DOHH2 (cell line): ENCODE results near the gene SULT2B1.

ENCODE experiments used
- H3F3A ChIP-seq: fragments of 200-600 bp; sonication (generic), shearing (Covaris generic); 2 replicates; pipeline ENCODE4 v1.6.0; 2016; ENCODE audit warnings: antibody characterized with exemption, mild to moderate bottlenecking; ENCODE audit not compliant: control insufficient read depth, insufficient read depth
- H3K27ac ChIP-seq: fragments of 200-600 bp; sonication (generic); 2 replicates; pipeline ENCODE4 v1.5.1; 2014; ENCODE audit warnings: low read depth, mild to moderate bottlenecking, low read length, moderate library complexity
- H3K27me3 ChIP-seq: fragments of 200-600 bp; sonication (generic); 2 replicates; pipeline ENCODE4 v1.6.1; 2014; ENCODE audit warnings: mild to moderate bottlenecking, low read length, mixed read lengths; ENCODE audit not compliant: control insufficient read depth
- H3K36me3 ChIP-seq: fragments of 200-600 bp; sonication (generic); 2 replicates; pipeline ENCODE4 v1.6.1; 2014; ENCODE audit warnings: mild to moderate bottlenecking, low read length, moderate library complexity, mixed read lengths; ENCODE audit not compliant: control insufficient read depth
- H3K4me1 ChIP-seq: fragments of 200-600 bp; sonication (generic); 2 replicates; pipeline ENCODE4 v1.6.1; 2014; ENCODE audit warnings: mild to moderate bottlenecking, low read length, mixed read lengths; ENCODE audit not compliant: control insufficient read depth
- H3K4me2 ChIP-seq: fragments of 200-600 bp; sonication (generic); 2 replicates; pipeline ENCODE4 v1.6.0; 2014; ENCODE audit warnings: mild to moderate bottlenecking, low read length, moderate library complexity
- H3K4me3 ChIP-seq: fragments of 200-600 bp; sonication (generic); 2 replicates; pipeline ENCODE4 v1.5.1; 2014; ENCODE audit warnings: mild to moderate bottlenecking, low read length, mixed read lengths
- H3K79me2 ChIP-seq: fragments of 200-600 bp; sonication (generic); 2 replicates; pipeline ENCODE4 v1.6.1; 2014; ENCODE audit warnings: mild to moderate bottlenecking, low read length, mixed read lengths; ENCODE audit not compliant: control insufficient read depth
- H3K9me2 ChIP-seq: fragments of 200-600 bp; sonication (generic); replicated peaks from 2 replicates; pipeline ENCODE4 v1.6.1; 2014; ENCODE audit warnings: mild to moderate bottlenecking, low read length, mixed read lengths; ENCODE audit not compliant: control insufficient read depth
- H3K9me3 ChIP-seq: fragments of 200-600 bp; sonication (generic); 2 replicates; pipeline ENCODE4 v1.6.1; 2014; ENCODE audit warnings: antibody characterized with exemption, low read length, mixed read lengths; ENCODE audit not compliant: control insufficient read depth, insufficient read depth
- H4K20me1 ChIP-seq: fragments of 200-600 bp; sonication (generic); 2 replicates; pipeline ENCODE4 v1.6.0; 2014; ENCODE audit warnings: low read depth, mild to moderate bottlenecking, antibody characterized with exemption, low read length, moderate library complexity; ENCODE audit not compliant: control insufficient read depth, insufficient read depth
- EZH2phosphoT487 ChIP-seq: fragments of 200-600 bp; sonication (generic); IDR thresholded peaks from 2 replicates; pipeline ENCODE4 v1.6.1; 2017; ENCODE audit warnings: borderline replicate concordance, mild to moderate bottlenecking, antibody characterized with exemption, low read length, moderate library complexity, mixed read lengths
- TF ChIP-seq, protein P1 (sequence below): fragments of 200-600 bp; sonication (generic); IDR thresholded peaks from one replicate; pipeline ENCODE4 v1.5.1; 2014; ENCODE audit warnings: antibody characterized with exemption, mild to moderate bottlenecking, low read depth, low read length; ENCODE audit not compliant: poor library complexity, severe bottlenecking

The SULT2B1 gene

DNA sequence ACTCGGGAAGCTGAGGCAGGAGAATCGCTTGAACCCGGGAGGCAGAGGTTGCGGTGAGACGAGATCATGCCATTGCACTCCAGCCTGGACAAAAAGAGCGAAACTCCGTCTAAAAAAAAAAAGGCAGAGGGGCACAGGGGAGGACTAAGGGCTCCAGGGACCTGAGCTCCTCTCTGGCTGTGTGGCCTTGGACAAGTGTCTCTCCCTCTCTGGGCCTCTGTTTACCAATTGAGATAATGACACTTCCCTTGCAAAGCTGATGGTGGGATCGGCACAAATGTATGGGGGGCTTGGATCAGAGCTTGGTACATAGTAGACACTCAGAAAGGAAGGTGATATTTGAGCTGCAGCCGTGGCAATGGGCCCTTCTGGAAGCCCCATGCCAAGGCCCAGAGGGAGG, 43.2 kb downstream of the SULT2B1 start:
- no peak overlapping the region for H3K4me2 ChIP-seq
- no peaks in the 10 kb centered on the region for H3K36me3 ChIP-seq
- H4K20me1 ChIP-seq, result no peaks in the 10 kb centered on the region
- no peaks in the 10 kb centered on the region for H3K9me3 ChIP-seq
- H3K9me2 ChIP-seq, result no peaks in the 10 kb centered on the region
- no peaks in the 10 kb centered on the region for H3K79me2 ChIP-seq
- H3K27ac ChIP-seq, result no peak overlapping the region
- no peaks in the 10 kb centered on the region for H3K27me3 ChIP-seq
- peaks cover 16% of the 10 kb centered on the region for H3K4me1 ChIP-seq
- TF ChIP-seq, protein P1, sequence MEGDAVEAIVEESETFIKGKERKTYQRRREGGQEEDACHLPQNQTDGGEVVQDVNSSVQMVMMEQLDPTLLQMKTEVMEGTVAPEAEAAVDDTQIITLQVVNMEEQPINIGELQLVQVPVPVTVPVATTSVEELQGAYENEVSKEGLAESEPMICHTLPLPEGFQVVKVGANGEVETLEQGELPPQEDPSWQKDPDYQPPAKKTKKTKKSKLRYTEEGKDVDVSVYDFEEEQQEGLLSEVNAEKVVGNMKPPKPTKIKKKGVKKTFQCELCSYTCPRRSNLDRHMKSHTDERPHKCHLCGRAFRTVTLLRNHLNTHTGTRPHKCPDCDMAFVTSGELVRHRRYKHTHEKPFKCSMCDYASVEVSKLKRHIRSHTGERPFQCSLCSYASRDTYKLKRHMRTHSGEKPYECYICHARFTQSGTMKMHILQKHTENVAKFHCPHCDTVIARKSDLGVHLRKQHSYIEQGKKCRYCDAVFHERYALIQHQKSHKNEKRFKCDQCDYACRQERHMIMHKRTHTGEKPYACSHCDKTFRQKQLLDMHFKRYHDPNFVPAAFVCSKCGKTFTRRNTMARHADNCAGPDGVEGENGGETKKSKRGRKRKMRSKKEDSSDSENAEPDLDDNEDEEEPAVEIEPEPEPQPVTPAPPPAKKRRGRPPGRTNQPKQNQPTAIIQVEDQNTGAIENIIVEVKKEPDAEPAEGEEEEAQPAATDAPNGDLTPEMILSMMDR, result no peak
- TF ChIP-seq EZH2phosphoT487, result no peak
- H3F3A ChIP-seq, result no peaks in the 10 kb centered on the region
- no peak overlapping the region for H3K4me3 ChIP-seq

DNA sequence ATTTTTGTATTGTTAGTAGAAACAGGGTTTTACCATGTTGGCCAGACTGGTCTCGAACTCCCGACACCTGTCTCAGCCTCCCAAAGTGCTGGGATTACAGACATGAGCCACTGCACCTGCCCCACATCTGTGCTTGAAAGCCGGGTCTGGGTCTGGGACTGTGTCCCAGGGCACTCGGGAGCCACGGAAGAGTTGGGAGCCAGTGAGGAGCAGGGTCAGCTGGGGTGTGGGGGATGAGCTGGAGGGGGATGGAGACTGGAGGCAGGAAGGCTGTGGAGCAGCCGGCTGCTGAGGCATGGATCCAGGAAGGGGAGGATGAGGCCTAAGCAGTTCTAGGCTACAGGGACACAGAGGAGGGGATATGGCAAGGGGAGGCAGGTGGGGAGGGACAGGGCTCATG, 43.9 kb downstream of the SULT2B1 start:
- H3K79me2 ChIP-seq, result no peaks in the 10 kb centered on the region
- no peak for TF ChIP-seq EZH2phosphoT487
- TF ChIP-seq, protein P1, result no peak
- H3K4me2 ChIP-seq, result peak overlapping the region; percentile 64; the same call in 1 of the 2 replicates
- no peaks in the 10 kb centered on the region for H3K9me2 ChIP-seq
- no peaks in the 10 kb centered on the region for H3K9me3 ChIP-seq
- no peaks in the 10 kb centered on the region for H3F3A ChIP-seq
- H3K27ac ChIP-seq, result no peak overlapping the region
- H4K20me1 ChIP-seq, result no peaks in the 10 kb centered on the region
- peak overlapping the region; percentile 61 for H3K4me3 ChIP-seq
- H3K4me1 ChIP-seq, result peaks cover 16% of the 10 kb centered on the region
- no peaks in the 10 kb centered on the region for H3K27me3 ChIP-seq
- H3K36me3 ChIP-seq, result no peaks in the 10 kb centered on the region

DNA sequence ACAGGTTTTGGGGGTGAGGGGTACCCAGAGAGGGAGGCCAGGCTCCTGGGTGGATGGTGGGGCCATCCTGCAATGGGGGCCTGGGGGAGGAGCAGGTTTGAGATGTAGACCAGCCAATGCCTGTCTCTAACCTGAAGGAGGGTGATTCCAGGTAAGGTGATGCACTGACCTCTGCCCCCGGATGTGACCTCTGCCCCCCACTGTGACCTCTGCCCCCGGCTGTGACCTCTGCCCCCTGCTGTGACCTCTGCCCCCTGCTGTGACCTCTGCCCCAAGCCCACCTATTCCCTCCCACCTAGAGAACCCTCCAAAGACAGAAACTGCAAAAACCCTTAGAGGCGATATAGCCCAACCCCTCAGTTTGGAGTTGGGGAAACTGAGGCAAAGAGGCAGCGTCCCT, 44.3 kb downstream of the SULT2B1 start:
- H3K36me3 ChIP-seq, result no peaks in the 10 kb centered on the region
- H3F3A ChIP-seq, result no peaks in the 10 kb centered on the region
- H3K9me2 ChIP-seq, result no peaks in the 10 kb centered on the region
- H3K79me2 ChIP-seq, result no peaks in the 10 kb centered on the region
- H3K27me3 ChIP-seq, result no peaks in the 10 kb centered on the region
- peak overlapping the region; percentile 61 for H3K4me3 ChIP-seq
- H3K9me3 ChIP-seq, result no peaks in the 10 kb centered on the region
- H3K4me2 ChIP-seq, result peak overlapping the region; percentile 64
- TF ChIP-seq EZH2phosphoT487, result no peak
- no peak overlapping the region for H3K27ac ChIP-seq
- peaks cover 16% of the 10 kb centered on the region for H3K4me1 ChIP-seq
- H4K20me1 ChIP-seq, result no peaks in the 10 kb centered on the region

DNA sequence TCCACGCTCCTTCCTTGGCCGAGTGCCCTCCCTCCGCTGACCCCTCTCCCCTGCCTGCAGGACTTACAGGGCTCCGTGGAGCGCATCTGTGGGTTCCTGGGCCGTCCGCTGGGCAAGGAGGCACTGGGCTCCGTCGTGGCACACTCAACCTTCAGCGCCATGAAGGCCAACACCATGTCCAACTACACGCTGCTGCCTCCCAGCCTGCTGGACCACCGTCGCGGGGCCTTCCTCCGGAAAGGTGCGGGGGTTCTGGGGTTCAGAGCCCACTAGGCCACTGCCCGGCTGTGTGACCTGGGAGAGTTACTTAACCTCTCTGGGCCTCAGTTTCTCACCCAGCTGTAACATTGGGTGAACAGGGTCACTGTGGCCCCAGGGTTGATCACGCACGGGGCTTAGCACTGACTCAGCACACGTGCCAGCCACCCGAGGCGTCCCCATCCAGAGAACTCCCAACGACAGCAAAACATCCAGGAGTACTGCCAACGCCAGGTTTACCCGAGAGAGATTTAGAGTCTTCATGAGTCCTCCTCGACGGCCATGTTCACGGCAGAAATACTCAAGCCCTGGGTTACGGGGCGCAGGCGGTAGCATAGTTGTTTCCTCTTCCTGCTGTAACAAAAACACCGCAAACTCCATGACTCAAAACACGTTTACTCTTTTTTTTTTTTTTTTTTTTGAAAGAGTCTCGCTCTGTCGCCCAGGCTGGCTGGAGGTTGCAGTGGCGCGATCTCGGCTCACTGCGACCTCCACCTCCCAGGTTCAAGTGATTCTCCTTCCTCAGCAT, 44.9 kb downstream of the SULT2B1 start:
- no peaks in the 10 kb centered on the region for H3K79me2 ChIP-seq
- H3K9me3 ChIP-seq, result no peaks in the 10 kb centered on the region
- no peaks in the 10 kb centered on the region for H3K9me2 ChIP-seq
- no peaks in the 10 kb centered on the region for H3K27me3 ChIP-seq
- no peaks in the 10 kb centered on the region for H3K36me3 ChIP-seq
- H3F3A ChIP-seq, result no peaks in the 10 kb centered on the region
- peak overlapping the region; percentile 61 for H3K4me3 ChIP-seq
- H4K20me1 ChIP-seq, result no peaks in the 10 kb centered on the region
- peak overlapping the region; percentile 64 for H3K4me2 ChIP-seq
- H3K4me1 ChIP-seq, result peaks cover 16% of the 10 kb centered on the region
- TF ChIP-seq, protein P1, result no peak
- no peak for TF ChIP-seq EZH2phosphoT487
- no peak overlapping the region for H3K27ac ChIP-seq
